Transverse colon (tissue), 3 donors: ENCODE data around the gene IGLL5.

Experiments
- EP300 ChIP-seq: sonication (generic); formaldehyde crosslinking; IDR thresholded peaks from one replicate; pipeline ENCODE4 v1.6.1; 2017; ENCODE audit warnings: antibody characterized with exemption, low read depth
- TF ChIP-seq, protein P1 (sequence below), 5 experiments: fragments of 200-600 bp in 3 of 5; fragments of 450-650 bp in 2 of 5; sonication (generic) in 3 of 5; IDR thresholded peaks; 1 replicate in 2 of 5; 2 replicates in 3 of 5; pipeline ENCODE4 v1.5.1; 2016 to 2017; ENCODE audit warnings: antibody characterized with exemption in 5 of 5, inconsistent platforms in 3 of 5, mild to moderate bottlenecking in 2 of 5, moderate library complexity in 1 of 5

DNA sequence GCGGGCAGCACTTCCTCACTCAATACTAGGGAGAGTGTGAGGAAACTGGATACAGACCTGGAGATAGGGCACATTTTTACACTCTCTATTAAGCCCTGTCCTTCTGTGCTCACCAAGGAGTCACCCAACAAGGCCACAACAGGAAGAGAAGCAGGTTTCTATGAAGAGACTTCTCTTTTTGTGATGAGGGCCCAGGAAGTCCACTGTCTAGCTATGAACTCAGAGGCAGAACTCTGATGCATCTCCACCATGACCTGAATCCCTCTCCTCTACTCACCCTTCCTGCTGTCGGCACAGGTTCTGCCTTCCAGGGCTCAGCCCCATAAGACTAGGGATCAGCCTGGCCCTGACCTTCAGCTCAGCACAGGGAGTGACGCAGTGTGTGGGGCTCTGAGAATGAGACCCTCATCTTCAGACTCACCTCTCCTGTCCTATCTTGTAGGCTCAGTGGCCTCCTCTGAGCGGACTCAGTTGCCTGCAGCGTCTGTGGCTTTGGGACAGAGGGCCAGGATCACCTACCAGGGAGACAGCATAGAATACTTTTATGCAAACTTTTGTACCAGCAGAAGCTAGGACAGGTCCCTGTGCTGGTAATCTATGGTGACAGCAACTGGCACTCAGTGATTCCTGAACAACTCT, 49.3 kb upstream of the IGLL5 start:
- TF ChIP-seq EP300, result no peak
- TF ChIP-seq, protein P1, sequence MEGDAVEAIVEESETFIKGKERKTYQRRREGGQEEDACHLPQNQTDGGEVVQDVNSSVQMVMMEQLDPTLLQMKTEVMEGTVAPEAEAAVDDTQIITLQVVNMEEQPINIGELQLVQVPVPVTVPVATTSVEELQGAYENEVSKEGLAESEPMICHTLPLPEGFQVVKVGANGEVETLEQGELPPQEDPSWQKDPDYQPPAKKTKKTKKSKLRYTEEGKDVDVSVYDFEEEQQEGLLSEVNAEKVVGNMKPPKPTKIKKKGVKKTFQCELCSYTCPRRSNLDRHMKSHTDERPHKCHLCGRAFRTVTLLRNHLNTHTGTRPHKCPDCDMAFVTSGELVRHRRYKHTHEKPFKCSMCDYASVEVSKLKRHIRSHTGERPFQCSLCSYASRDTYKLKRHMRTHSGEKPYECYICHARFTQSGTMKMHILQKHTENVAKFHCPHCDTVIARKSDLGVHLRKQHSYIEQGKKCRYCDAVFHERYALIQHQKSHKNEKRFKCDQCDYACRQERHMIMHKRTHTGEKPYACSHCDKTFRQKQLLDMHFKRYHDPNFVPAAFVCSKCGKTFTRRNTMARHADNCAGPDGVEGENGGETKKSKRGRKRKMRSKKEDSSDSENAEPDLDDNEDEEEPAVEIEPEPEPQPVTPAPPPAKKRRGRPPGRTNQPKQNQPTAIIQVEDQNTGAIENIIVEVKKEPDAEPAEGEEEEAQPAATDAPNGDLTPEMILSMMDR (IDR thresholded peaks at IDR 0.05), result no peak
